Medulla oblongata (tissue), 1 donor: Measurements from ENCODE around the gene RPTOR.
"Not testable (repeated sequence)": the region's sequence is repeated elsewhere in the genome, so short reads cannot be mapped to it uniquely, and the experiment has no call there.

Source experiments
- DNase-seq: peaks from one replicate; pipeline ENCODE4 v3.0.0-alpha.2; 2015; ENCODE audit errors: extremely low spot score

RPTOR gene

GRCh38 chr17:80615376-80615775 is 70.7 kb downstream of the RPTOR start:
- no peak for DNase-seq

- no peak for DNase-seq
These were observed 72.1 kb downstream of the RPTOR start for GRCh38 chr17:80616705-80617104.

GRCh38 chr17:80618304-80618703 is 73.7 kb downstream of the RPTOR start:
- no peak for DNase-seq

- DNase-seq: no peak
These were observed 75.0 kb downstream of the RPTOR start for GRCh38 chr17:80619535-80620235.

- DNase-seq: no peak
These were observed 76.8 kb downstream of the RPTOR start for GRCh38 chr17:80621335-80621996.

- DNase-seq: no peak
These were observed 77.3 kb downstream of the RPTOR start for GRCh38 chr17:80621997-80622357.

GRCh38 chr17:80624864-80625263 is 80.2 kb downstream of the RPTOR start:
- DNase-seq: no peak

GRCh38 chr17:80625627-80626026 is 81.0 kb downstream of the RPTOR start:
- DNase-seq: no peak

GRCh38 chr17:80628881-80629280 is 84.2 kb downstream of the RPTOR start:
- DNase-seq: not testable (repeated sequence)

- DNase-seq: no peak
These were observed 84.8 kb downstream of the RPTOR start for GRCh38 chr17:80629298-80630028.

GRCh38 chr17:80630560-80631120 is 86.0 kb downstream of the RPTOR start:
- no peak for DNase-seq

GRCh38 chr17:80631142-80632045 is 86.8 kb downstream of the RPTOR start:
- DNase-seq: no peak

GRCh38 chr17:80632046-80632581 is 87.5 kb downstream of the RPTOR start:
- no peak for DNase-seq

- DNase-seq: no peak
These were observed 88.6 kb downstream of the RPTOR start for GRCh38 chr17:80633207-80633606.

- no peak for DNase-seq
These were observed 89.4 kb downstream of the RPTOR start for GRCh38 chr17:80633994-80634566.

GRCh38 chr17:80636361-80637018 is 91.9 kb downstream of the RPTOR start:
- no peak for DNase-seq

- DNase-seq: no peak
These were observed 92.6 kb downstream of the RPTOR start for GRCh38 chr17:80637048-80637781.

- DNase-seq: no peak
These were observed 95.0 kb downstream of the RPTOR start for GRCh38 chr17:80639658-80640057.

- DNase-seq: no peak
These were observed 95.9 kb downstream of the RPTOR start for GRCh38 chr17:80640366-80641084.
